HG03060 (cell line): ENCODE data around the gene SLC1A2.

ENCODE experiments used
- ATAC-seq: cut with Tn5 transposase; IDR thresholded peaks from one replicate; pipeline ENCODE4 v1.9.1; 2021; ENCODE audit warnings: low read depth, moderate number of reproducible peaks; ENCODE audit not compliant: unreplicated experiment

SLC1A2 gene

GRCh38 chr11:35355102-35355749 is 64.1 kb downstream of the SLC1A2 start:
- no peak for ATAC-seq

DNA sequence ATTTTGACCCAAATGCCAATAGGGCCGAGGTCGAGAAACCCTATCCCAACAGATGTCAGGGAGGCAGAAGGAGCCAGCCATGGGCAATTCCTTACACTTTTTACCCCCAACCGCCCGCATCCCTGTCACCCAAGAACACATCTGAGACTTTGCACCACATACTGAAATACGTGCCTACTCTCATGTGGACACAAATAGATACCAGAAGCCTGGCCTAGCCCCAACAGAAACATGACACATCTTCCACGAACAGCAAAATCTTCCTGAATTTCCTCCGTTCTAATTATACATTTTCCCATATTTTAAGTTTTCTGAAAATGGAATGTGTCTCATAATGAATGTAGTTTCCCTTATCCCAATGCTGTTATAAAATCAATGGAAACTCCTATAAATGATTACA is 64.7 kb downstream of the SLC1A2 start:
- no peak for ATAC-seq

- ATAC-seq, result no peak
Observed at GRCh38 chr11:35352077-35352888, 67.1 kb downstream of the SLC1A2 start.

GRCh38 chr11:35349897-35350296 is 69.5 kb downstream of the SLC1A2 start:
- no peak for ATAC-seq

- ATAC-seq, result no peak
Observed at GRCh38 chr11:35348898-35349687, 70.3 kb downstream of the SLC1A2 start.

GRCh38 chr11:35347921-35348331 is 71.4 kb downstream of the SLC1A2 start:
- ATAC-seq, result no peak

GRCh38 chr11:35347173-35347878 is 72.0 kb downstream of the SLC1A2 start:
- no peak for ATAC-seq

- ATAC-seq, result no peak
Observed at GRCh38 chr11:35346472-35347156, 72.7 kb downstream of the SLC1A2 start.

DNA sequence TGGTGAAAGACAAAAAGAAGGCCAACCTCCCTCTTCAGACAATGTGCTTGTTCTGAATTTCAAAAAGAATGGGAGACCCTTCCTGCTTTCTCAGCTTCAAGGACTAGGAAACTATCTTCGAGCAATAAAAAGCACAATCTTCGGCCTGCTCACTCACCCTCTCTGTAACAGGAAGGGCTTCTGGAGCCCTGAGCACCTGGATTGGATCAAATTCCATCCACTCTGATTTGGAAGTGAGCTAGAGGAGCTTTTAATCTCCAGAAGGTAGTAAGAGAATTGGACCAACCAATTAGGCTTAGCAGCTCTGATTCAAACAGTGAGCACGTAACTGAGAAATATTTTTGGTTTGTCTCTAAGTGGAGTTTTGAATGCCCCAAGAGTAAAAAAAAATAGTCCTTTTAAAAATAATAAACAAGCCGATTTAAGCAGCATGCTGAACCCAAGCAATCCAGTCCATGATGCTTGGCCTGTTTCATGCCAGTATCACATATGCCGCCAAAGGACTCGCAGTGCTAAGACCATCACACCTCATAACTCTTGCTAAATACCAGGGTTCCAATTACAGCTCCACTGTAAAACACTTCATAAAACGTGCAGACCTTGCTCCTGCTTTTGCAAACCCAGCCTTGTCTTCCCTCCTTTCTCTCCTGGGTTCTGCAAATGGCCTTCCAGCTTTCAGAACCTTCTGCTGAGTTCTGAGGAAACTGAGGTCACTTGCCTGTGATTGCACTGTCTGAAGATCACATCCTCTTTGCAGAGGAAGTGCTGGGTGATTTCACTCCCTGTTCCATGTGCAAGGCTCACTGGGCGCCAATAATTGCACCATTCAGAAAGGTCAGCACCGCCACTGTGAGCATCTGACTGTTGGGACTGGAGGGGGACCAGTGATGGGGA is 74.4 kb downstream of the SLC1A2 start:
- no peak for ATAC-seq

DNA sequence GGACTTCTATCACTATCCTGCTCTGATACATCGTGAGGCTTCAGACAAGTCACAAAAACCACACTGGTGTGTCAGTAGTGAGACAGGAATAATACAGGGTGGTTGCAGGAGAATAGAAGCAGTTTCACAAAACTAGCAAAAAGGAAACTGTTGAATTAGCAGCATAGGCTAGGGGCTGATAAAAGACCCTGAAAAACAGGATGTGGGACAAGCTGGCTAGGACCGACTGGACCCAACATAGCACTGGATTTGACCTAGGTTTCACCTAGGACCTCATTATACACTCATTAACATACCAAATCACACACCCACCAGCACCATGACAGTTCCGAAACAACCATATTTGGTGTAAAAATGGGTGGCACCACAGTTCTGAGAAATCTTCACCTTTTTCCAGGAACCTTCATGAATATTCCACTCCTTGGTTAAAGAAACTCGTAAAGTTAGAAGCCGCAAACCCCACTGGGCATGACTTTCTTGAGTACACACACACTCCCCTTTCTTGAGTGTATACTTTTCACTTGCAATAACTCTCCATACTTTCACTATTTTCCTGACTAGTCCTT is 76.2 kb downstream of the SLC1A2 start:
- ATAC-seq, result no peak

DNA sequence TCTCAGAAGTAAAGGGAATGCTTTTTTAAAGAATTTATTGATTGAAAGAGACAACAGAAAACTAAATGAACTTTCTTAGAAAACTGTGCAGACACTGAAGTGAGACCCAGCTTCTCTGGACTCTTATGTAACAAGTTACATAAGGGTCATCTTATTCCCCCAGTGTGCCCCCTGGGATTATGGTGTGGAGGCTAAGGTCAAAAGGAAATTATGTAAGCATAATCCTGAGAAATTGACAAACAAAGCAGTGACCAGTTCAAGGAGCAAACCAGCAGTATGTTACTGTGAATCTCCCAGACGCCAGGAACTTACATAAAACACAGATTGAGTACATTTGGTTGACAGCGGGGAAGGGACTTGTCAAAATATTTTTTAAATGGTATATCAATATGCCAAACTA is 78.6 kb downstream of the SLC1A2 start:
- ATAC-seq, result no peak

GRCh38 chr11:35340071-35340470 is 79.3 kb downstream of the SLC1A2 start:
- ATAC-seq, result no peak

DNA sequence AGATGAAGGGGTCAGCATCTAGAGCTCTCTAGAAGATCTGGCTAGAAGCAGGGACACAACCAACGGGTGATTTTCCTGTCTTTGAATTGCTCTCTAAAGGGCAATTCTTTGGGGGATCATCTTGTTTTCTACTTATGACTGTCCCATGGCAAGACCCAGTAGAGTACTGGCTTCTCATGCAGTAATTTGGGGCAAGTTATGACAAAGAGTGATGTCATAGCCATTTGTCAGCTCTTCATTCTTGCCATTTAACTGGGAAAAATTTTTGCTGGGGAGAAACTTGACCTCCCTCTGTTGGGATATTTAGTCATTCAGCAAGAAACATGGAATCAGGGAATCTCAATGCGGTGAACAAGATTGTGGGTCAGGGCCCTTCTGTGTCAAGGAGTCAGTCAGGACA is 80.4 kb downstream of the SLC1A2 start:
- ATAC-seq, result no peak

GRCh38 chr11:35337914-35338305 is 81.4 kb downstream of the SLC1A2 start:
- no peak for ATAC-seq

GRCh38 chr11:35337136-35337913 is 82.0 kb downstream of the SLC1A2 start:
- ATAC-seq, result no peak

GRCh38 chr11:35336726-35337125 is 82.6 kb downstream of the SLC1A2 start:
- no peak for ATAC-seq

DNA sequence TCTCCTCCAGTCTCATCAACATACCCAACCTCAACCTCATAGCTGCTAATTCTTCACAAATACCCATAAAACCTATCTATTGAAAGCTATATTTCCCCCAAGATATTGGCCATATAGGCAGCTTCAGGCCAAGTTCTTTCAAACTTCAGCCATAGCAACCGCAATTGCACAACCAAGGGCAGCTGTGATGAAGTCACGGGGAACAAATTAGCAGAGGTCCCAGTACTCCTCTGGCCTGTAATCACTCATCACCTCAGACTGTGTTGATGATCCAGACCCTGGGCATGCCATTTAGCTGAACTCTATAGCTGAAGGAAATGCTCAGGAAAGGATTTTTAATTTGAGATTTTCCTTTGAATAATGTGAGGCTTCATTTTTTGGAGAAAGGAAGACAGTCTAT is 84.1 kb downstream of the SLC1A2 start:
- no peak for ATAC-seq
